CD4-positive, alpha-beta T cell treated with Interleukin-17A for 4 hours (primary cell): ENCODE results near the gene SRRD.
"Not testable (repeated sequence)": the region's sequence is repeated elsewhere in the genome, so short reads cannot be mapped to it uniquely, and the experiment has no call there.

Source experiments
- DNase-seq: peaks from one replicate; pipeline ENCODE4 v3.0.0-alpha.2; 2020; ENCODE audit warnings: mixed read lengths

SRRD gene

GRCh38 chr22:26525946-26526564, 42.4 kb downstream of the SRRD start:
- no peak for DNase-seq

DNA sequence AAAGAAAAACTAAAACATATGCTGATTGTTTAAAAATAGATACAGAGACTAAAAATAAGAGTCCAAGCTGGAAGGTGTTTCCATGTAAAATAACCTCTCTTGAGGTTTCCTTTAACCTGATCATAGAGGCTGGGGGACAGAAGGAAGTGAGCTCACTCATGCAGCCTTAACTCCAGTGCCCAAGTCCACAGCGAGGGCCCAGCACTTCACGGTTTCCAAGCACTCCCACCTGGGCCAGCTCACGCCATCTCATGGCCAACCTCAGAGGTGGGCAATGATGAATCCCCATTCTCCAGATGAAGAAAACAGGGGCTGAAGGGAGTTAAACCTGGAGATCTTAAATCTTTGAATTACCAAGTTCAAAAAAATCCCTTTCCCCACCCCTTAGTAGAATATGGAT, 43.5 kb downstream of the SRRD start:
- DNase-seq: no peak

DNA sequence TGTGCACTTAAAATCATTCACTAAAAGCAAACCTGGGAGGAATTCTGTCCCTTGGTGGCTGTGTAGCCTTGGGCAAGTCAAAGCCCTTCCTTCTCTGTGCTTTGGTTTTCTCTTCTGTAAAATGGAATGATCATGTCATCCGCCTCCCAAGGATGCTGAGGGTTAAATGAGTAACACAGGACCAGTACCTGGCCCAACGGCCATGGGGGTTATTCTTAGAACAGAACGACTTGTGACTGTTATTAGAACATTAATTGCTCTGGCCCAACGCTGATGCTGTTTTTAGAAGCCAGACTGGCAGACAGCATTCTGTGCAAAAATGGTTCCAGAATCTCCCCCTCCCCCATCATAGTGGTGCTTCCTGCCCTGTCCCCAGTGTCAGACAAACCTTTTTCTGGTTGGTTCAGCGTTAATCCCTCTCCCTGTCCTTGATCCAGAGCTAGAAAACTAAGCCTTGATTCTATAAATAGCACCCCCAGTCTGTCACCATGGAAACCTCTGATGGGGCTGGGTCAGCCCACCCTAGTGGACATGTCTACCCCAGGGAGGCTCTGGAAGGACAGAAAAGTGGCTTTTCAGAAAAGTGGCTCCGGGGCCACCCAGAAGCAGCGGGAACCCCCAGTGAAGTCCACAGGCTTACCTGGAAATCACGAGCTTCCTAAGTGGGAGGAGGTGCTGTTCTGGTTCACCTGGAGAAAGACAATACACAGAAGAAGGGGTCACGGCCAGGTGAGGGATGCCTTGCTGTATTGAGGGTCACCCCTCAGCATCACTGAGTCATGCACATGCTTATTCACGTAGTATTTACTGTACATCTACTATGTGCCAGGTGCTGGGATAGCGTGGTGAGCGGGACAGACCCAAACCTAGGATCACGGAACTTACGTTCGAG, 44.1 kb downstream of the SRRD start:
- no peak for DNase-seq

DNA sequence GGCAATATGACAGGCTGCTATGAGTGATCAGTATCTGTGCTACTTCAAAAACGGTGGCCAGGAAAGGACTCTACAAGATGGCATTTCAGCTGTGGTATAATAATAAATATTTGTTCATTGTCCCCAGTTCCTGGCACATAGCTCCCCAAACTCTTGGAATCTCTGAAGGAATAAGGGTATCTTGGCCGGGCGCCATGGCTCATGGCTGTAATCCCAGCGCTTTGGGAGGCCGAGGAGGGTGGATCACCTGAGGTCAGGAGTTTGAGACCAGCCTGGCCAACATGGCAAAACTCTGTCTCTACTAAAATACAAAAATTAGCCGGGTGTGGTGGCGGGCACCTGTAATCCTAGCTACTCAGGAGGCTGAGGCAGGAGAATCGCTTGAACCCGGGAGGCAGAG, 44.8 kb downstream of the SRRD start:
- DNase-seq: not testable (repeated sequence)

DNA sequence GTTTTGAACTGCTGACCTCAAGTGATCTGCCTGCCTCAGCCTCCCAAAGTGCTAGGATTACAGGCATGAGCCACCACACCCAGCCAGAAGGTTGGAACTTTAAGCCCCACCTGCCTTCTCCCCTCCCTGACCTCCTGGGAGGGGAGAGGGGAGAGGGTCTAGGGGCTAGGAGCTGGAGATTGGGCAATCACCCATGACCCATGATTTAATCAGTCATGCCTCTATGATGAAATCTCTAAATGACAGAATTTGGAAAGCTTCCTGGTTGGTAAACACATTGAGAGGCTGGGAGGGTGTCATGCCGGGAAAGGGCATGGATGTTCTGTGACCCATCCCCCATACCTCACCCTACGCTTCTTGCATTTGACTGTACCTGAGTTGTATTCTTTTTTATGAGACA, 45.7 kb downstream of the SRRD start:
- DNase-seq: no peak

DNA sequence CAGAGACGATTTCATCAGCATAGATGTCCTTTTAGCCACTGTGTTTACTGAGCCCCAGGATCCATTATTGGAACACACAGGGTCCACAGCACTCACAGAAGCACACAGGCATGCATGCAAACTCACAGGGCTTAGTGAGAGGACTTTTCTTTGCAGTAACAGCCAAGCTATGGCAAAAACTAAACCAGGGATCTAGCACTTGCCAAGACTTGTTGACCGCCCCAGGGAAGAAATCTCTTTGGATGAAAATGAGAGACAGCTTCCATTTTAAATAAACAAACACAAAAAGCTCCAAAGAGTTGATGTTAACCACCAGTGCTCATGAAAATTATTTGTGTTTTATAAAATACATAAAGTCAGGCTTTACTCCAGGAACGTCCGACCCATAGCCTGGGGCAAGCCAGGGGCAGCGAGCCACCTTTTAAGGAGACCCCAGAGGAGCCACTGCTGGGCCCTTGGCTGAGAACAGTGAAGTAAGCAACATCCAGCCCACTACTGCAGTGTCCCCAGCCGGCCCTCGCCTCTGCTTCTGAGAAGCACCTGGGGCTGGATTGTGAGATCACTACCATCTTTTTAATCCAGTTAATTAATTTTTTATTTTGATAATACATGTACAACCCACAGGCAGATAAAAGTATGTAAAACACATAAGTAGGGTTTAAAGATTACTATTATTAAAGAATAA, 50.6 kb downstream of the SRRD start:
- DNase-seq: no peak

- no peak for DNase-seq
These were observed 51.4 kb downstream of the SRRD start for GRCh38 chr22:26534874-26535602.

- DNase-seq: no peak
These were observed 51.9 kb downstream of the SRRD start for GRCh38 chr22:26535603-26535908.

- DNase-seq: no peak
These were observed 52.5 kb downstream of the SRRD start for GRCh38 chr22:26536056-26536761.

GRCh38 chr22:26536762-26537134, 53.1 kb downstream of the SRRD start:
- no peak for DNase-seq

DNA sequence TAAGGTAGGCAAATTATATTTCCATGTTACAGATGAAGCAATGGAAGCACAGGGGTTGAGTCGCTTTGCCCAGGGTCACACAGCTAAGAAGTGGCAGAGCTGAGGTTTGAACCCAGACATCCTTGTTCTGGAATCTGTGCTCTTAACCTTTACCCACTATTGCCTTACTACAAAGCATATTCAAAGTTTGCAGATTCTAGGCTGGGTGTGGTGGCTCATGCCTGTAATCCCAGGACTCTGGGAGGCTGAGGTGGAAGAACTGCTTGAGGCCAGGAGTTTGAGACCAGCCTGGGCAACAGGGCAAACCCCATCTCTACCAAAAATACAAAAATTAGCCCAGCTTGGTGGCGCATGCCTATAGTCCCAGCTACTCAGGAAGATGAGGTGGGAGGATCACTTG, 56.4 kb downstream of the SRRD start:
- no peak for DNase-seq

GRCh38 chr22:26541167-26541819, 57.6 kb downstream of the SRRD start:
- DNase-seq: no peak

GRCh38 chr22:26542831-26543230, 59.2 kb downstream of the SRRD start:
- no peak for DNase-seq
